RWPE1 (cell line): ENCODE measurements around the gene APC2.

ENCODE experiments used
- CTCF ChIA-PET: fragments of 350-600 bp; sonication (Branson Sonifier 250); formaldehyde crosslinking; extraction: SDS; loops from one replicate; lab custom pipeline; 2021; lab: Yijun Ruan, JAX
- POLR2A ChIA-PET: fragments of 400-600 bp; formaldehyde crosslinking; extraction: SDS; loops from one replicate; lab custom pipeline; 2020; ENCODE audit warnings: antibody characterized with exemption; ENCODE audit not compliant: low non-redundant PET; lab: Yijun Ruan, JAX
- DNase-seq: peaks from one replicate; pipeline ENCODE4 v3.0.0; 2012; ENCODE audit warnings: low spot score
- H3K27ac ChIP-seq: fragments of 450-650 bp; 2 replicates; pipeline ENCODE4 v1.5.1; 2017
- TF ChIP-seq, protein P1 (sequence below): fragments of 450-650 bp; conservative IDR thresholded peaks from 2 replicates; pipeline ENCODE4 v1.5.1; 2017; ENCODE audit warnings: low read depth, mild to moderate bottlenecking

APC2 gene

GRCh38 chr19:1483131-1483978 is 33.4 kb downstream of the APC2 start:
- no peak overlapping the region for H3K27ac ChIP-seq
- TF ChIP-seq, protein P1, sequence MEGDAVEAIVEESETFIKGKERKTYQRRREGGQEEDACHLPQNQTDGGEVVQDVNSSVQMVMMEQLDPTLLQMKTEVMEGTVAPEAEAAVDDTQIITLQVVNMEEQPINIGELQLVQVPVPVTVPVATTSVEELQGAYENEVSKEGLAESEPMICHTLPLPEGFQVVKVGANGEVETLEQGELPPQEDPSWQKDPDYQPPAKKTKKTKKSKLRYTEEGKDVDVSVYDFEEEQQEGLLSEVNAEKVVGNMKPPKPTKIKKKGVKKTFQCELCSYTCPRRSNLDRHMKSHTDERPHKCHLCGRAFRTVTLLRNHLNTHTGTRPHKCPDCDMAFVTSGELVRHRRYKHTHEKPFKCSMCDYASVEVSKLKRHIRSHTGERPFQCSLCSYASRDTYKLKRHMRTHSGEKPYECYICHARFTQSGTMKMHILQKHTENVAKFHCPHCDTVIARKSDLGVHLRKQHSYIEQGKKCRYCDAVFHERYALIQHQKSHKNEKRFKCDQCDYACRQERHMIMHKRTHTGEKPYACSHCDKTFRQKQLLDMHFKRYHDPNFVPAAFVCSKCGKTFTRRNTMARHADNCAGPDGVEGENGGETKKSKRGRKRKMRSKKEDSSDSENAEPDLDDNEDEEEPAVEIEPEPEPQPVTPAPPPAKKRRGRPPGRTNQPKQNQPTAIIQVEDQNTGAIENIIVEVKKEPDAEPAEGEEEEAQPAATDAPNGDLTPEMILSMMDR: no peak
- no peak for DNase-seq
- CTCF ChIA-PET: no interaction called here
- POLR2A ChIA-PET: no interaction called here

- no peak overlapping the region for H3K27ac ChIP-seq
- ChIA-PET CTCF (no interaction called here), POLR2A (no interaction called here)
- TF ChIP-seq, protein P1: no peak
- no peak for DNase-seq
Observed at GRCh38 chr19:1483979-1484428, 34.1 kb downstream of the APC2 start.

DNA sequence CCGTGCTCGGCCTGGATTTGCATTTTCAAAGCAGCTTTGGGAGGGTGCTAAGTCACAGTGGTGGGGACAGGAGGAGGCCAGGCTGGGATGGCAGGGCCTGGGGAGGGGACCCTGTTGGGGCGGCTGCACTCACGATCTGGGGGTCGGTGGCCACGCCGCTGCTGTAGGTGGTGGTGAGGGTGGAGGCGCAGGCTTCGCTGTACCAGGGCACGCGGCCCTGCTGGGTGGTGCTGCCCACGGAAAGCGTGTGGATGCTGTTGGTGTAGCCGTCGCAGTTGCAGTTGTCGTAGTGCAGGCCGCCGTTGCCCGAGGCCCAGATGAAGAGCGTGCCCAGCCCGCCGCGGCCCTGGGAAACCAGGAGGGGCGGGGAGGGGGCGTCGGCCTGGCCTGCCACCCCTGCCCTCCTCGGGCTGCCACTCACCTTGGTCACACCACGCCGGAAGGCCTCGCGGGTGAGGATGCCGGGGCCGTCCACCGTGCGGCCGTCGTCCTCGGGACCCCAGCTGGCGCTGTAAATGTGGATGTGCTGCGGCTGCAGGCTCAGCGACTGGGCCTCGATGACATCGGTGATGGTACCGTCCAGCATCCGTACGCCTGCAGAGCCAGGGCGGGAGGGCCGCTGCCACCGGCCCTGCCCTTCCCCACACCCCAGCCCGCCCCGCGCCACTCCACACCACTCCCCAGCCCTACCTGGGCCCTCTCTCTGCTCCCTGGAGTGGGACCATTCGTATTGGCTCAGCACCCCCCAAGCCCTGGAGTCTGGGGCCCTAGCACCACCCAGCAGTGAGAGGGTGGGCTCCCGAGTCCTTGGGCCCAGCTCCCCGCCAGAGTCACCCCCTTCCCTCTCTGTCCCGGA is 37.0 kb downstream of the APC2 start:
- ChIA-PET POLR2A (no interaction called here), CTCF (no interaction called here)
- no peak for DNase-seq
- no peak overlapping the region for H3K27ac ChIP-seq
- TF ChIP-seq, protein P1: no peak

DNA sequence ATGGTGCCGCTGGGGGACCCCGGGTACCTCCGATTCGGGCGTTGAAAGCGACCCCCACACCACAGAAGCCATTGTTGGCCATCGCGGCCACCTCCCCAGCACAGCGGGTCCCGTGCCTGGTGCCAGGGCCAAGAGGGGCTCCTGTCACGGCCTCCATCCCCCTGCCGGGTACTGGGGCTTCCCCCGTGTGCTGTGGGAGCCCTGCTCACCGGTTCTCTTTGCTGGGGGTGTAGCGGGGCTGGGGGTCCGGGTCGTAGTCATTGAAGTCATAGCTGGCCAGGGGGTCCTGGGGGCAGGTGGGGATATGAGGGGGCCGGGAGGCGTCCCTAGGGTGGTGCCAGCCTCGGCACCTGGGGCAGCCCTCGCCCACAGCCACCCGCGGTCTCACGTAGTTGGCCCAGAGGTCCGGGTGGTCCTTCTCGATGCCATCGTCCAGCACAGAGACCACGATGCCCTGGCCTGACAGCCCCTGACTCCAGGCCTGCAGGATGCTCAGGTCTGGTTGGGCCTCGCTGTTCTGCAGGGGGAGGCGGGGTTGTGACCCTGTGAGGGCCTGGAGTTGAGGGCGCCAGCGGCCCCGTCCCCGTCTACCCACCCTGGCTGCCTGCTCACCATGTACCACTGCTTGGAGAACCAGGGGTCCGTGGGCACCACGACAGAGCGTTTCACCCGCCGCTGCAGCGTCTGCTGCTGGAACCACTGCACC is 37.8 kb downstream of the APC2 start:
- no peak for DNase-seq
- CTCF ChIA-PET: no interaction called here
- H3K27ac ChIP-seq: no peak overlapping the region
- POLR2A ChIA-PET: no interaction called here
- TF ChIP-seq, protein P1: no peak

GRCh38 chr19:1488282-1488601 is 38.3 kb downstream of the APC2 start:
- no peak for DNase-seq
- H3K27ac ChIP-seq: peak overlapping the region; percentile 76
- TF ChIP-seq, protein P1: no peak
- ChIA-PET CTCF (no interaction called here), POLR2A (no interaction called here)
